GM13976 (cell line): Measurements from ENCODE around the gene EREG.

Experiments
- DNase-seq: peaks from one replicate; pipeline ENCODE4 v3.0.0; 2012; ENCODE audit warnings: low spot score
- CTCF ChIP-seq: IDR thresholded peaks from 2 replicates; pipeline ENCODE4 v1.5.1; 2012; ENCODE audit warnings: borderline replicate concordance, mild to moderate bottlenecking; ENCODE audit not compliant: insufficient read depth; ENCODE audit errors: extremely low read depth, missing control alignments, control extremely low read depth
- in situ Hi-C: fragments of 300-500 bp; cut with MboI; formaldehyde crosslinking; loops from one replicate; pipeline ENCODE4 v1.12.0; 2022; ENCODE audit warnings: low sequenced_read_pairs, mixed read lengths, inconsistent platforms; ENCODE audit not compliant: unreplicated experiment

Gene EREG

GRCh38 chr4:74364652-74365491, at the start of gene EREG:
Gene EREG, plus strand, starts transcription at chr4:74365145. Its CDS starts 164 bp downstream, at chr4:74365309.
- TF ChIP-seq CTCF: no peak
- in situ Hi-C loops: no loop called here
- DNase-seq: peak; percentile 40

GRCh38 chr4:74315376-74315775, 49.6 kb upstream of the EREG start:
- TF ChIP-seq CTCF: no peak
- in situ Hi-C loops: loop anchor here (10.0 kb wide), 1 partner anchor 121 kb away; no protein-coding TSS in a partner anchor
- DNase-seq: no peak

GRCh38 chr4:74316397-74316796, 48.5 kb upstream of the EREG start:
- DNase-seq: no peak
- TF ChIP-seq CTCF: no peak
- in situ Hi-C loops: loop anchor here (10.0 kb wide), 1 partner anchor 122 kb away; no protein-coding TSS in a partner anchor

- in situ Hi-C loops: loop anchor here (10.0 kb wide), 1 partner anchor 123 kb away; no protein-coding TSS in a partner anchor
- DNase-seq: no peak
- no peak for TF ChIP-seq CTCF
Measured at GRCh38 chr4:74317616-74318246, 47.2 kb upstream of the EREG start.

GRCh38 chr4:74318276-74318675, 46.7 kb upstream of the EREG start:
- in situ Hi-C loops: loop anchor here (10.0 kb wide), 1 partner anchor 123 kb away; no protein-coding TSS in a partner anchor
- DNase-seq: no peak
- TF ChIP-seq CTCF: no peak

- no peak for TF ChIP-seq CTCF
- in situ Hi-C loops: loop anchor here (10.0 kb wide), 1 partner anchor 125 kb away; no protein-coding TSS in a partner anchor
- DNase-seq: no peak
Measured at GRCh38 chr4:74319470-74319869, 45.5 kb upstream of the EREG start.
